Suppressor macrophage treated with lipopolysaccharide for 4 hours (primary cell): Measurements from ENCODE around the gene BRD7.
A peak's percentile ranks its signal among the peaks of the same experiment; 100 is the strongest.

Source experiments
- DNase-seq: peaks from one replicate; pipeline ENCODE4 v3.0.0-alpha.2; 2020

BRD7 gene

DNA sequence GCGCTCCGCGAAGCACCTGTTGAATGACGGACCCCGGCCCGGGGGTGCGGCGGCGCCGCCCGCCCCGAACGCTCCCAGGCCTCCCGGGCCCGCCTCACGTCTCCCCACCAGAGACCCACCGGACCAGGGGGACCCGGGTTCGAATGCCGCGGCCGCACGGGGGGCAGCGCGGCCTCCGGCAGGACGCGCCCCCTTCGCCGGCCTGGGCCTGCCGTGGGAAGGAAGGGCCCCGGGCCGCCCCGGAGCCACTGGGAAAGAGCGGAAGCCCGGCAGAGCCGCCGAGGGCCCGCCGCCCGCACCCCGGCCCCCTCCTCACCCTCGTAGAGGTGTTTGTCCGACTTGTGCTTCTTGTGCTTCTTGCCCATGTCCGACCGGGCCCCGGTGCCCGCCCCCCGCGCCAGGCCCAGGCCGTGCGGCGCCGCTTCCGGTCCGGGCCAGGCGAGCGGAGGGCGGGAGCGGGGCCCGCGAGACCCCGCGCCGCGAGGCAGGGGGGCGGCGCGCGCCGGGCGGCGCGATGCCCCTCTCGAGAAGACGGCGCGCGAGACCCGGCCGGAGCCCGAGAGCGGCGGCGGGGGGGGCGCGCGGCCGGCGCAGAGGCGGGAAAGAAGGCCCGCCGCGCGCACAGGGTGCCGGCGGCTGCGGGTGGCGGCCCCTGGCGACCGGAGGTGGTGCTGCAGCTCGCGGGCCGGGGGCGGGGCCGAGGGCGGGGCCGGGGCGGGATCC, at the start of gene BRD7:
BRD7 (minus strand) TSS at position 579 of the 723 bp plus-strand sequence; CDS start at position 365, 214 bp downstream.
- peak; percentile 77 for DNase-seq

DNA sequence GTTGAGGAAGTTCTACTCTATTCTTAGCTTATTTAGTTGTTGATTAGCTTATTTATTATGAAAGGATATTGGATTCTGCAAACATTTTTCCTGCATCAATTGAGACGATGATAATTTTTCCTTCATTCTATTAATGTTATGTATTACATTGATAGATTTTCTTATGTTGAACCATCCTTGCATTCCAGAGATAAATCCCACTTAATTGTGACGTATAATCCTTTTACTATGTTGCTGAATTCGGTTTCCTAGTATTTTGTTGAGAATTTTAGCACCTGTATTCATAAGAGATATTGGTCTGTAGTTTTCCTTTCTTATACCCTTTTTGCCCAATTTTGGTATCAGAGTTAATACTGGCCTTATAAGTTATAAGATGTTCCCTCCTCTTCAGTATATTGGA, 47.6 kb upstream of the BRD7 start:
- no peak for DNase-seq

DNA sequence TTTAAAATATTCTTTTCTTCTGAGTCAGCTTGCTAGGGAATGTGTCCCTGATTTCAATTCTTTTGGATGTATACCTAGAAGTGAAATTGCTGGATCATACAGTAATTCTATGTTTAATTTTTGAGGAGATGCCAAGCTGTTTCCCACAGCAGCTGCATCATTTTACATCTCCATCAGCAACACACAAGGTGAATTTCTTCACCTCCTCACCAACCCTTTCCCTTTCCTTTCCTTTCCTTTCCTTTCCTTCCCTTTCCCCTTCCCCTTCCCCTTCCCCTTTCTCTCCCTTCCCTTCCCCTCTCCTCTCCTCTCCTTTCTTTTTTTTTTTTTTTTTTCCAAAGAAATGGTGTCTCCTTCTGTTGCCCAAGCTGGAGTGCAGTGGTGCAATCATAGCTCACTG, 45.4 kb upstream of the BRD7 start:
- no peak for DNase-seq

DNA sequence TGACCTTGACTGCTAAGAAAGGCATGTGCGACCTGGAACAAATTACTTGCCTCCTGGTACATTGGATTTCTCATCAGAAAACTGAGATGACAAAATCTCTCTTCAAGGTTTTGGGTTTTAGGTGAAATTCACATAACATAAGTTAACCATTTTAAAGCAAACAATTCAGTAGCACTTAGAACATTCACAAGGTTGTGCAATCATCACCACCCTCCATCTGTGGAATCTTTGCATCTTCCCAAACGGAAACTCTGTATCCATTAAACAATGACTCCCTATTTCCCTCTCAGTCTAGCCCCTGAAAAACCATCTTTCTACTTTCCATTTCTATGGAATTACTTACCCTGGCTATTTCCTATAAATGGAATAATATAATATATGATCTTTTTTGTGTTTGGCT, 42.2 kb upstream of the BRD7 start:
- no peak for DNase-seq

DNA sequence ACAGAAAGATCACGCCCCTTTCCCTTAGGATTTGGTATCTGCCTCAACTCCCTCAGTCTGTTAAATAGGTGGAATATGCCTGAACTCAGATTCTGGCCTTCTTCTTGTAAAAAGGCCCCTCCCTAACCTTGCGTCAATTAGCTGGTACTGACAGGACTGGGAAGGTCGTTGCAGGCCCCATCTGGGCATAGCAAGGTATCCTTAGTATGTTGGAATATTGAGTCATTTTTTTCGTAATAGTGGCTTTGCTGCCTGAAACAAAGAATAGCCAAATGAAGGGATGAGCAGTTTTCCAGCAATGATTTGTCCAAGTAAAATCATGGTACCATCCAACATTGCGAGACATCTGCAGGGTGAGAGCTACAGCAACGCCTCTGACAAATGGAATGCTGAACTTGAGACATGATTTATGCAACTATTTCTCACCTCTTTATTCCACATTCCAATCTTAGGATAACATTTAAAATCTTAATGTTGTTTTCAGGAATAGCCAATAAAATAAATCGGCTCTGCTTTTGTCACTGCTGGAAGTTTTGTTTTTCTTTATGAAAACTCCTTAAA, 39.3 kb upstream of the BRD7 start:
- no peak for DNase-seq

DNA sequence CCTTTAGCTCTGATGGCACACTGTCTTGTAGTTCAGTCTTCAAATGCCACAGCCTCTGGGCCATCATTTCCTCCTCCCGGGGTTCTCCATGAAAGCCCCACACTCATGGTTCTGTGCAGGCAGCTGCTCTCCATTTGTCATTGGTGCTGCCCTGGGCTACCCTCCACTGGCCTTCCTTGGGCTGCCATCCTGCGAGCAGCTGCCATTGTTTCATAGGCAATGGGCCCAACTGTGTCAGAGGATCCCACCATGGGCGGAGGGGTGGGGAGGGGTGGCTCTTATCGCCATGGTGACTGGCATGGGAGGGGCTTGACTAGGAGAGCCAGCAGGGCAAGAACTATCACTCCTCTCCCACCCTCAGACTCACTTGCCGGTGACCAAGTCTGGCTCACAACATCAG, 38.6 kb upstream of the BRD7 start:
- DNase-seq = no peak

DNA sequence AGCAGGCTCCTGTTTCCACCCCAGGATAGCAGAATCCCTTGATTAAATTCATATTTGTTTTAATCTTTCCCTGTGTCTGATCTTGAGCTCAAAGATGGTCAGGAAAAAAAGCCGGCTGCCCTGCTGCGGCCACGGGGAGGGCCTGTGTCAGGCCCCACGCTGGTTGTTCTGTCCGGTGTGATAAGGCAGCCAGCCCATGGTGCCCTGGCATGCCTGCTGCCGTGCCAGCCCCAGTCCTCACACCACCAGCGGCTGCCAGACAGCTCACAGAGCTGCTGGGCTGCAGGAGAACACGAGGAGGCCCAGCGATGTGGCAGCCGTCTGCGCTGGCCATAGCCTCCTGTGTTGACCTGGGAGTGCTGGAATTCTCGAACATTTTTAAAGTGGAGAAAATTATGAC, 34.7 kb upstream of the BRD7 start:
- no peak for DNase-seq

DNA sequence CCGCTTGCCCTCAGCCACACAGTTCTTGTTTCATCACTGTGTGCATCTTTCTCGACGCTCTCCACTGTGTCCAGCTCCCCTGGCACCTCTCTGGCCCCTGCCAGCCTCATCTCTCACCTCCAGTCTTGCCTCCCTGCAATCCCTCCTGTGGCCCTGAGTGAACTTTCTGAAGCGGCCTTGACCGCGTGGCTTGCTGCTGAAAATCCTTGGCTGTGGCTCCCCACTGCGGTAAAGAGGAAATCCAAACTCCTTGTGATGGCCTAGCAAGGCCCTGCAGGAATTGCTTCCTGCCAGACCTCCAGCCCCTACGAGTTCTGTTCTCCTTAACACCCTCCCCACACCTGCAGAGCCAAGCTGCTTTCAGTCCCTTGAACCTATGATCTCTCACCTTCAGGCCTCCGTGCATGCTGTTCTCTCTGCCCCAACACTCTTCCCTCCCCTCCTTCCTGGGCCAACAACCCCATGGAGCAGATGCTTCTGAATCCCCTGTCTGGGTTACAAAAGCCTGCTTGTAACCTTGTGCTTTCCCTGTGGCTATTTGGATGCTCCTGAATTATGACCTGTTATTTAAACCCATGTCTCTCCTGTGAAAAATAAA, 33.6 kb upstream of the BRD7 start:
- DNase-seq = no peak

DNA sequence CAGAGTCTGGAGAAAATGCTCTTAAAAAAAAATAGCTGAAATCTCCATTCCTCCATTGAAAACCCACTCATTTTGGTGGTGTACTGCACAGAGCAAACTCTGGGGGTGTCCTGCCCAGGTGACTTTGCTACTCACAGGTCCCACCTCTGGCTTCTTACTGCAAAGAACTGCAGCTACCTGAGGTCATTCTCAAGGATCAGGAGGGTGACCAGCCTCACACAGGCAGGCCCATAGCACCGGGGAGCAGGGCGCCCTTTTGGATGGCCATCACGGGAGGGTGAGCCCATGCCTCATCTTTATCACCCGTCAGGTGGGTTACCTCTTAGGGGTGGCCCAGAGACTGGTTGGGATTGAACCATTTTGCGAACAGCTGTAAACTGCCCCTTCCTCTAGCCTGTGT, 32.6 kb upstream of the BRD7 start:
- DNase-seq = no peak

DNA sequence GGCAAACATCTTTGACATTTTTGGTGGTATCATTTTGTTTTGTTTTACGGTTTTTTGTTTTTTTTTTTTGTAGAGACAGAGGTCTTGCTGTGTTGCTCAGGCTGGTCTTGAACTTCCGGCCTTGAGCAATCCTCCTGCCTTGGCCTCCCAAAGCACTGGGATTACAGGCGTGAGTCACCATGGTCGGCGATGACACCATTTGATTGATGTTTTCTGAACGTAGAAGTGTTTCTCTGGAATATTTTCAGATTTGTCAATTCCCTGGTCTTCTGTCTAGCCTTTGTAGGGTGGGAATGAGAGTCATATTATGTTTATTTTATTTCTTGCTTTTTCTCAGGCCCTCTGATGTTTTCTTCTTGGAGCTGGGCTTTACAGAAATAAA, 32.2 kb upstream of the BRD7 start:
- no peak for DNase-seq

DNA sequence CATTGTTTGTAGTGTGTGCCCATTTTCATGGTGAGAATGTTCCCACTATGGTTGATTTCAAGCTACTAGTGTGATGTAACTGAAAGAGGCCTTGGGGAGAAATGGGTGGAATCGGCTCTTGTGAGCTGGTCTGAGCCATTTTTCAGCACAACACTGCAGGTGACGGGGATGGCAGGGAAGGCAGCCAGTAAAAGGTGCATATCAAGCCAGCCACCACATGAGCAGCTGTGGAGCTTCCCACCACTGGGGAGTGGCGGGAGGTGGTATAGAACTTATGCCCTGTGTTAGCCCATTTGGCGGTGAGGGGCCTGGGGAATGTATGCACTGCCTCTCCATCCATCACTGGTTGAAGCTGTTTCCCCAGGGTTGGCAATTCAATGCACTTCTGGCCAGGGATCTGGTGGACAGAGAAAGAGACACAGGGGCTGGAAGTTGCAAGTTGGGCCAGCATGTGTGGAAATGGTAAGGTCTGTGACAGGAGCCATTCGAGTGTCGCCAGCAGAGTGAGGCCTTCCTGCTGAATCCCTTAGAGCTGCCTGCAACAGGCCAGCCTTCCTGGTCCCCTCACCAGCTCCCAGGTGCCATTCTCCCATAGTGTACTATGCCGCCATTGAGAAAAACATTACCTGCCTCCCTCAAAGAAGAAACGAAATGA, 31.7 kb upstream of the BRD7 start:
- no peak for DNase-seq

DNA sequence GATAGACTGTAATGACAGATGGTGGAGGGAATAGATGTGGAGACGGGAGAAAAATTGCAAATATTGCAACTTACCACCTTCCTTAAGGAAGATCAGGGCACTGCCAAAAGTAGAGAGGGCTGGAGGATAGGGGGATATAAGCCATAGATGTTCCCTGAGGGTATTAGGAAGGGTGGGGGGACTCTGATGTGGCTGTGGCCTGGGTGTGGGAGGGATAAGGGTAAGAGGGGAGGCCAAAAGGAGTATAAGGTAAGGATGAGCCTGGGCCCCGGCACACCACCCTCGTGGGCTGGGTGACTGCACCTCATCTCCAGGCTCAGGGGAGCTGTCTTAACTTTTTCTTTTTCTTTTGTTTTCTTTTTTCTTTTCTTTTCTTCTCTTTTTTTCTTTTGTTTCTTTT, 30.6 kb upstream of the BRD7 start:
- no peak for DNase-seq

DNA sequence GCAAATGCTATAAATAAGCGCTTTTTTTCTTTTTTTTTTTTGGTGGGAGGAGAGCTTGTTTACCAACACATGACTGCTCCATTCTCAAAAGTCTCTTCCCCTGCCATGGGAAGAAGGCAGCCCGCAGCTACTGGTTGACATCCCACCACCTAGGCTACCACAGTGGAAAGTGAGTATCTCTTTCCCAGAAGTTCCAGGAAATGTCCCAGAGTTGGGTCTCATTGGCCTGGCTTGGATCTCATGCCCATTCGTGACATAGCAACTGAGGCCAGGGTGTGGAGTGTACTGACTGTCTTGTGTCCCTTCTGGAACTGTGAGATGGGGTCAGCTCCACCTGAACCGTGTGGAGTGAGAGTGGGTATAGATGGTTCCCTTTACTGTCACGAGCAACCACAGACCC, 29.5 kb upstream of the BRD7 start:
- DNase-seq = no peak

DNA sequence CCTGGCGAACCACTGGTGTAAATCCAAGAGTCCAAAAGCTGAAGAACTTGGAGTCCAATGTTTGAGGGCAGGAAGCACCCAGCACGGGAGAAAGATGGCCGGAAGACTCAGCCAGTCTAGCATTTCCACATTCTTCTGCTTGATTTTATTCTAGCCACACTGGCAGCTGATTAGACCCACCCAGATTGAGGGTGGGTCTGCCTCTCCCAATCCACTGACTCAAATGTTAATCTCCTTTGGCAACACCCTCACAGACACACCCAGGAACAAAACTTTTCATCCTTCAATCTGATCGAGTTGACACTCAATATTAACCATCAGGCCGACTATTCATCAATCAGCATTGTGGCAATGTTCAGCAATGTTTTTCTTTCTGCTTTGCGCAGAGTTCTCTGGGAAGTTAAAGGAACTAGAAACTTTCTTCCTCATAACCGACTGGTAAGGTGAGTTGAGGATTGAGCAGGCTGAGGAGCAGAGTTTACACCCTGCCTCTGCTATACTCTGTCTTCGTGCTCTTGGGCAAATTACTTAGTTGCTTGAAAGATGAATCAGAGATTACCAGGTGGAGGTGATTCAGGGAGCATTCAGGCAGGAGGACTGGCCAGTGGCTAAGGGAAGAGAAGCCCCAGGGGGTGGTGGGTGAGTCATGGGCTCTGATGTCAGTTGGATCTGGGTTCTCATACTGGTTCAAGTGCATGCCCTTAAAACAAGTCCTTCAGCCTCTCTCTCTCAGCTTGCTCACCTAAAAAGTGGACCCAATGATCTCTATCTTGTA, 28.2 kb upstream of the BRD7 start:
- no peak for DNase-seq

DNA sequence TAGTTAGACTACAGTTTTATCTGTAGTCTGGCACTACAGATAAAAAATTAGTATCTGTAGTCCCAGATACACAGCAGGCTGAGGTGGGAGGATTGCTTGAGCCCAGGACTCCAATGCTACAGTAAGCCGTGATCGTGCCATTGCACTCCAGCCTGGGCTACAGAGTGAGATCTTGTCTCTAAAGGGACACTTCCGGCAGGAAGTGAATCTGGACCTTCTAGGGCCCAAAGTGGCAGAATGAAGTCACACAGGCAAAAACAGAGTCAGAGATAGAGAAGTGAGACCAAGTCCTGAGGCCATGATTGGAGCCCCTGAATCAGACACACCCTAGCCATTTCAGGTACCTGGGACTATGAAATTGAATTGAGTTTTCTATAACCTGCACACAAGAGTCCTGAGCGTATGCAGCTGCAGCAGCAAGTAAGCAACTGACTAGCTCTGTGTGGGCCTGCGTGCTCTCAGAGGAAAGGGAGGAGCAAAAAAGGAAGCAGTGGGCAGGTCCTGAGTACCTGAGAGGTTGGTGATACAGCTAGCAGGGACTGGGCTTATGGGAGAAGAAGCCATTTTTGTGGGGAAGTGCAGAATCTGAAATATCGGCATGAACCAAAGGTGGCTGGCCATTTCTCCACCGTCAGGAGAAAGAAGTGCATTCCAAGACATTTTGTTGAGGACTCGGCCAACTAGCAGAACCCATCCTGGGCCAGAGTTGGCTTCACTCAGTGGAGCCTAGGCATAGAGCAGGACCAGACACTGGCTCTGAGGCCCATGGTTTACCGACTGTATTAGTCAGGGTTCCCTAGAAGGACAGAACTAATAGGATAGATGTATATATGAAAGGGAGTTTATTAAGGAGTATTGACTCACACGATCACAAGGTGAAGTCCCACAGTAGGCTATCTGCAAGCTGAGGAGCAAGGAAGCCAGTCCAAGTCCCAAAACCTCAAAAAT, 27.2 kb upstream of the BRD7 start:
- DNase-seq = peak; percentile 7

DNA sequence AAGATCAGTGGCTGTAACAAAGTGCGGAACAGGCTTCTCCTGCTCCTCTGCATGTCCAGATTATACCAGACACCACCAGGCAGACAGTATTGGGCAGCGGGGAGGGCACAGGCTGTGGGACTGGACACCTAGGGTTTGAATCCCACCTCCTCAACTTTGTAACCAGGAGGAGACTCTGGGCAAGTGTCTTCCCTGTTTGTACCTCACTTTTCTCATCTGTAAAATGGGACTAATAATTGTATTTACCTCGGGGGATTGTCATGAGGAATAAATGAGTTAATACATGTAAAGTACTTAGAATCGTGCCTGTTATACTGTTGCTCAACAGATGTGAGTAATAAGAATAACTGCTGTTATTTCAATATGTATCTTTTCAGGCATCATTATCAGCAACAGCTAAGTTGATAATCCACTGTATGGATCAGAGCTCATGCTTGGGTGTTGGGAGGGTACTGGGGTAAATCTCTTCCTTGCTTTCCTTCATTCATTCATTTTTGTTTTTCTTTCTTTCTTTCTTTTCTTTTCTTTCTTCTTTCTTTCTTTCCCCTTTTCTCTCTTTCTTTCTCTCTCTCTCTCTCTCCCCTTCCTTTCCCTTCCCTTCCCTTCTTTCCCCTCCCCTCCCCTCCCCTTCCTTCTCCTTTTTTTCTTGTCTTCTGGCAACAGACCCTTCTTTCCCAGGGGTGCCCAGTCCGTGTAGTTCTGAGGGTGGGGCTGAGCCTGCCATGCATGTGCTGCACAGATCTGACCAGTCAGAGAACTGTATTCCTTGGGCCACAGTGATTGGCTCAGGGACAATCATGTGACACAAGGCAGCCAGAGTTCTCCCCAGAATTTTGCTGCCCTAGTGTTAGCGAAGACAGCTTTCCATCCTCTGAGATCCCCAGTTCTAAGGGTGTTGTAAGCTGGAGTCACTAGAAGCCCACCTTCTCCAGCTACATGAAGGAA, 25.3 kb upstream of the BRD7 start:
- DNase-seq = no peak

DNA sequence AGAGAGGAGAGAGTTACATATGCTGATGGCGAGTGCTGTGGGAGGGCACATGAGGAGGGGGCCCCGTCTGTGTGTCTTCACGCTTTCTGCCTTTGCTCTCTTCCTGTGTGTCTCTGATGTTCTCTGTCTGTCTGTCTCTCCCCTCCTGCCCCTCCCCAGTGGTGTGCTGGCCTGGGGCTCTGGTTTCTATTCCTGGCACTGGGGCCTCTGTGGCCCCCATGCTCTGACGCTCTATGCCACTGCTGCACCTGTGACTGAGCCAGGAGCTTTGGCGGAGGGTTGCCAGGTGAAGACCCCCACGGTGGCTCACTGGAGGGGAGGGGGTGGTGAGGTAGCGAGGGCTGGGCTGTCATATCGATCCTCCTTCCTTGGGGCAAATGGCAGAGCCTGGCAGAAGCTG, 24.6 kb upstream of the BRD7 start:
- no peak for DNase-seq

DNA sequence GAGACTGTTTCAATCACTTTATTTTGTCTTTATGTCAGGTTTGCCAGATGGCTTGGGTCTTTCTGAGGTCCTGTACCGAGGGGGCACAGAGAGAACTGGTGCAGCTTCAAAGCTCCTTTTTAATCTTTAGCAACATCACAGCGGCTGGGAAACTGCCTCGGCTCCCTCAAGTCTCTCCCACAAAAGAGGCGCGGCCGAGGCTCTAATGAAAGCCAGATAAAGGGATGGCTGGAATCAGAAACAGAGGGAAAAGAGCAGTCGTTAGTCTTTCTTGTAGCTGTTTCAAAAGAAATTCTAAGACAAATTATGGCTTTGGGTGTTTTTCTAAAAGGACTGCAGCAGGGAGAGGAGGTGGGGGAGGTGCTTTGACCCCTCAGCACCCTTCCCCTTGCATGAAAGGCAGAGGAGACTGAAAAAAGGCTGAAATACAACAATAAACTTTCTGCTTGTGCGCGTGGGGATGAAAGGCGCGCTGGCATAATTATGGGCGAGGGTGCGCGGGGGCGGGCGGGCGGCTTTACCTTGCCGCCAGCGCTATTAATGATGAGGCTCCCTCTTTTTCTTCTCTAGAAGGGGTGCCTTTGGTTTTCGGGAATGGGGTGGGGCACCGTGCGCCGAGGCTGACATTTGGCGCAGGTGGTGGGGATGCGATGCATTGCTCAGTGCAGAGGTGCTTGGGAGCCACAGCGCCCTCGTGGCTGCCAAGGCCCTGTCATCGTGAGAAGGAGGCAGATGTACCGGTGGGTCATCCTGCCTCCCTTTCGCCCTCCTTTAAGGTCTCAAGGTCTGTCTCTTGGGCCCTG, 22.3 kb upstream of the BRD7 start:
- no peak for DNase-seq

DNA sequence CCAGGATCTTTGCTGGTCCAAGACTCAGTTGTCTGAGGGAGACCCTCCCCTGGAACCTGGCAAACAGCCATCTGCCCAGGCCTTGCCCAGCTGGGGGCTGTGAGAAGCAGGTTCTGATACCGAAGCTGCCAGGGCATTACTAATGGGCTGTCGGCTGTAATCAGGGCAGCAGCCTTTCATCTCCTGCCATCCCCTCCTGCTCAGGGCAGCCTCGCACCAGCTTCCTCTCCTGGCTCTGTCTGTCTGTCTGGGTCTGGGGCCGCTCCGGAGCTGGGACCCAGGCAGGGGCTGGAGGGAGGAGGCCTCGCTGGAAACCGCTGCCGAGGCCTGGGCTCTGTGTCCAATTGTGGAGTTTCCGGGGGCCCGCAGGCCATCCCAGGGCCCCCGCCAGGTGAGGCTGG, 21.6 kb upstream of the BRD7 start:
- no peak for DNase-seq

DNA sequence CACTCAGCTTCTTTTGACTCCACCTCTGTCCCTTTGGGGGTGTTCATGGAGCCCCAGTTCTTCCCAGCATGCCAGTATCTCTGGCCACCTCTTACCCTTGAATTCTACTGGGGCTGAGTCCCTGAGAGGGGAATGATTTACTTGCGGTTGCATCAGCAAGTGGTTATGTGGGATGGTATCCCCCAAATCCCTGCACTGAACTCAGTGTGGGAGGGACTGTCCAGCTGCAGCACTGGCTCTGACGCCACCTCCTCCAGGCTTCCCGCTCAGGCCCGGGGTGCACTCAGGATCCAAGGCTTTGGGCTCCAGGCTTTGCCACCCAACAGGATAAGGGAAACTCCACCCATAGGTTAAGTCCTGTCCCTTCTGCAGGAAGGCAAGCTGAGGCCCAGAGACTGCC, 21.1 kb upstream of the BRD7 start:
- no peak for DNase-seq
